Stimulated activated CD4-positive, alpha-beta T cell treated with anti-CD3 and anti-CD28 coated beads, Interleukin-15, amount 100 ng/mL, for 24 hours (primary cell): Measurements from ENCODE around the gene FAM184A.
"Not testable (repeated sequence)": the region's sequence is repeated elsewhere in the genome, so short reads cannot be mapped to it uniquely, and the experiment has no call there.

Experiments used
- DNase-seq: peaks from one replicate; pipeline ENCODE4 v3.0.0-alpha.2; 2020

The FAM184A gene, protein sequence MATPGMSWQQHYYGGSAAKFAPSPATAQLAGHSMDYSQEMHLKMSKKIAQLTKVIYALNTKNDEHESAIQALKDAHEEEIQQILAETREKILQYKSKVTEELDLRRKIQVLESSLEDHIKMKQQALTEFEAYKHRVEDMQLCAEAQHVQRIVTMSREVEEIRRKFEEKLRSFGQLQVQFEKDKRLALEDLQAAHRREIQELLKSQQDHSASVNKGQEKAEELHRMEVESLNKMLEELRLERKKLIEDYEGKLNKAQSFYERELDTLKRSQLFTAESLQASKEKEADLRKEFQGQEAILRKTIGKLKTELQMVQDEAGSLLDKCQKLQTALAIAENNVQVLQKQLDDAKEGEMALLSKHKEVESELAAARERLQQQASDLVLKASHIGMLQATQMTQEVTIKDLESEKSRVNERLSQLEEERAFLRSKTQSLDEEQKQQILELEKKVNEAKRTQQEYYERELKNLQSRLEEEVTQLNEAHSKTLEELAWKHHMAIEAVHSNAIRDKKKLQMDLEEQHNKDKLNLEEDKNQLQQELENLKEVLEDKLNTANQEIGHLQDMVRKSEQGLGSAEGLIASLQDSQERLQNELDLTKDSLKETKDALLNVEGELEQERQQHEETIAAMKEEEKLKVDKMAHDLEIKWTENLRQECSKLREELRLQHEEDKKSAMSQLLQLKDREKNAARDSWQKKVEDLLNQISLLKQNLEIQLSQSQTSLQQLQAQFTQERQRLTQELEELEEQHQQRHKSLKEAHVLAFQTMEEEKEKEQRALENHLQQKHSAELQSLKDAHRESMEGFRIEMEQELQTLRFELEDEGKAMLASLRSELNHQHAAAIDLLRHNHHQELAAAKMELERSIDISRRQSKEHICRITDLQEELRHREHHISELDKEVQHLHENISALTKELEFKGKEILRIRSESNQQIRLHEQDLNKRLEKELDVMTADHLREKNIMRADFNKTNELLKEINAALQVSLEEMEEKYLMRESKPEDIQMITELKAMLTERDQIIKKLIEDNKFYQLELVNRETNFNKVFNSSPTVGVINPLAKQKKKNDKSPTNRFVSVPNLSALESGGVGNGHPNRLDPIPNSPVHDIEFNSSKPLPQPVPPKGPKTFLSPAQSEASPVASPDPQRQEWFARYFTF

GRCh38 chr6:119078376-119079282 lies at the start of gene FAM184A:
FAM184A (minus strand) TSS chr6:119078664; CDS start chr6:119078299, 365 bp downstream.
- DNase-seq: peak; percentile 79

GRCh38 chr6:119127627-119128026 lies 49.2 kb upstream of the FAM184A start:
- no peak for DNase-seq

DNA sequence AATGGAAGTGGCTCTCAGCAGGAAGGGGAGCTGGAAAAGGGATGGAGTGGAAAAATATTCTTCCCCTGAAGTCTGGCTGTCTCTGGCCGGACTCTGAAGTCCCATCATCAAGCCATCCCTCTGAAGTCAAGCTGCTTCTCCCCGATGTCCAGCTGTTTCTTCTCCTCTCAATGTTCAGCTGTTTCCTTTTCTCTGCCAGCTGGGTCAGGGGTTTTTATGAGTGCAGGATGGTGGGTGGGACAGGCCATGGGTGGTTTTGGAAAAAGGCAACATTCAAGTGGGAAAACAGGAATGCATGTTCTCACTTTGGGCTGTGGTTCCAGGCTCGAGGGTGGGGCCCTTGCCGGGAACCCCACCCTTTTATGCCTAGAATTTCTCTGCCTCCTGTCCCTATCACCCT lies 48.4 kb upstream of the FAM184A start:
- DNase-seq: no peak

DNA sequence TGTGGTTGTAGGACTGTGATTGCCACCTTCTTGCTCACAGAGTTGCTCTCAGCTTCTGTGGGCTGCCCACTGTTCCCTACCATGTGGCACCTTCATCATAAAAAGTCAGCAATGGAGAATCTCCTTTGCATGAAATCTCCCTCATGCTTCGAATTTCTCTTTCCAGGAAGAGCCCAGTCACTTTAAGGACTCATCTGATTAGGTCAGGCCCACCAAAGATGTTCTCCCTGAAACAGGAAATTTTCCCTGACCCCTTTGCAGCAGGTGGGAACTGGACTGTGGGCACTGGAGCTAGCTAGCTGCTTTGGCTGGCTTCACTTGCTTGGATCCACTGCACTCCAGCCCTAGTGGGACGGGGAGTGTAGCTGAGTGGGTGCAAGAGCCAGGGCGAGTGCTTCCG lies 47.7 kb upstream of the FAM184A start:
- no peak for DNase-seq

DNA sequence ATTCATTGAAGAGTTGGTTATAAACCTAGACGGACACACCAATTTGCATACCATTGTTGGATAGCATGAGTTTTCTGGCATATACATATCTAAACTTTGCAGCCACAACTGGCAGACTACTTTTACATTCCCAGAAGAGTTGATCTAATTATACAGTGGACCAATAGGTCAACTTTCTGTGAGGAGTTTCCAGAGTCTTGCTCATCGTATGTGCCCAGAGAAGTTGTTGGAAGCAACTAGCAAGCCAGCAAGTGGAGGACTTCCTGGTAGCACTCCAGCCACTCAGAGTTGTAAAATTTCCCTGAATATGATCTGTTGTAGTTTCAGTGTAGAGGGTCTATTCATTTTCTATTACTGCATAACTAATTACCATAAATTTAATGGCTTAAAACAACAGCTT lies 47.1 kb upstream of the FAM184A start:
- DNase-seq: no peak

DNA sequence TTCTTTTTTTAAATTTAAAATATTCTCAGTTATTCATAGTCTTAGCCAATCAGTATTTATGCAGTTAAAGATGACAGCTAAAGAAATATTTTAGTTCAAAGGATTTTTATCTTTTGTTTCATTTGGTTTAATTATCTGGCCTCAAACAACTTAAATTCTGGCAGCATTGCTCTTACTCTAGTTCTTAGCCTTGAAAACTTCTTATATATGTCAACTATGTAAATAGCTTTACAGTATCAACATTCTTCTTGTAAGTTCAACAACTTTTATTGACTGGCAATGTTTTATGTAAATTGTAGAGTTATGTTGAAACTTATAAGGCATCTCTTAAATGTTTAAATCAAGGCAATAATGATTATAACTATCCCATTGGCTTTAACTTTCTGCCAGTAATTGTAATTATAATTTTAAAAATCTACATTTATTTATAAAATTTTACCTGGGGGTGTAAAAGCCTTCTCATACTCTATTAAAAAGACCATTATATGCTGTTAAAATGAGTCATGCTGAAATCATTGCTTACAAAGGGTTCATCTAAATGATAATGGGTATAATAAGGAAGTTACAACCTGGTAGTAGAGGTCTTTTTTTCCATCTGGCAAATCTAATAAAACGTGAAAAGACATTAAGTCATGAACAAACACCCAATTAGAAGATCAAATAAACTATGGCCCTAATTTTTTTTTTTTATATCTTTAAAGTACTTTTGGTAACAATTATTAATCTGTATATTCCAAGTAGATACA lies 45.8 kb upstream of the FAM184A start:
- no peak for DNase-seq

GRCh38 chr6:119122336-119122735 lies 43.9 kb upstream of the FAM184A start:
- DNase-seq: no peak

- DNase-seq: no peak
Observed at GRCh38 chr6:119121367-119121766, 42.9 kb upstream of the FAM184A start.

GRCh38 chr6:119119989-119120388 lies 41.5 kb upstream of the FAM184A start:
- no peak for DNase-seq

GRCh38 chr6:119119062-119119461 lies 40.6 kb upstream of the FAM184A start:
- not testable (repeated sequence) for DNase-seq

DNA sequence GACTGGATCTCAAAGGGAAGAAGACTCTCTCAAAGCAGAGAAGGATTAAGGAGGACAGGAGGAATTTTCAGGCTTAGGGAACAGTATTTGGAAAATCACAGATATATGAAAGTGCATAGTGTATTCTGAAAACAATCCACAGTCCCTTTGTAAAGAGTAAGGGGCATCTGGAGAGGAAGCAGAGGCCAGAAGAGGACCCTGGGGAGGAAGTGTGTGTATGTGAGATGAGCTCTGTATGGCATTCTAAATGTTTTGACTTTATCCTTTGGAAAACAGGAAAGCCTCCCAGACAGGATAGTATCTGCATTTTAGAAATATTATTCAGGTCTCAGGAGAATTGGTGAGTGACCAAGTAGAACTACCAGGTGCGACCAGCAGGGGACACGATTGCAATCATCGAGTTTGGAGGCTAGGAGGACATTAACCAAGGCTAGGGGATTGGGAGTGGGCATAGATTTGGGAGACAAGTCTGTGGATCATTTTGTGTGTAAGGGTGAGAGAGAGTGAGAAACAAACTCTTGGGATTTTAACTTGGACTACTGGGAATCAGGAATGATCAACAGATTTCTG lies 38.3 kb upstream of the FAM184A start:
- DNase-seq: peak; percentile 23

DNA sequence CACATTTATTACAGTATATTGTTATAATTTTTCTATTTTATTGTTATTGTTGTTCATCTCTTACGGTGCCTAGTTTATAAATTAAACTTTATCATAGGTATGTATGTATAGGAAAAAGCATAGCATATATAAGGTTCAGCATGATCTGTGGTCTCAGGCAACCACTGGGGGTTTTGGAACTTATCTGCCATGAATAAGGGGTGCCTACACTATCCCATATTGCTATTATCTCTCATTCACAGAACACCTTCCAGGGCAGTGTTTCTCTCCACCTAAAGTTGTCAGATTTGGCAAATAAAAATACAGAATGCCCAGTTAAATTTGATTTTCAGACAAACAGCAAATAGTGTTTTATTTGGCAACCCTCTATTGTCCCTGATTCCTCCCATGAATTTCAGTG lies 35.5 kb upstream of the FAM184A start:
- no peak for DNase-seq

- no peak for DNase-seq
Observed at GRCh38 chr6:119112812-119113530, 34.5 kb upstream of the FAM184A start.

- DNase-seq: peak; percentile 40
Observed at GRCh38 chr6:119110601-119111548, 32.4 kb upstream of the FAM184A start.

GRCh38 chr6:119109654-119110325 lies 31.3 kb upstream of the FAM184A start:
- DNase-seq: no peak

DNA sequence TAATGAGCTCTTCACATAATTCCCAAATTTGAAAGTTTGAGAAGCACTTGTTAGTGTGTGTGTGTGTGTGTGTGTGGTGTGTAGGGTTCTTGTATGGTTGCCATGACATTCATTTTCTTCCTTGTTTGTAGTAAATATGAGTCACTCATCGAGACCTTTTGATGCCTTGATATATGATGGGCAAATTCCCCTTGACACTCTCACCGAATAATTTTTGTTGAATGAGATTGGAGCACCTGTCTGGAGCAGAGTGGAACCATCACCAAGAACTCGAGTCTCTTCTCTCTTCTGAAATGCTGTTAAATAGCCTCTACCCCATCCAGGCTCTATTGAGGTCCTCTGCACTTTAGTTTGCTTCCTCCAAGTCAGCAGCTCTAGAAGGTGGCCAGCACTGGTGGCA lies 29.6 kb upstream of the FAM184A start:
- DNase-seq: no peak

GRCh38 chr6:119105282-119105681 lies 26.8 kb upstream of the FAM184A start:
- peak; percentile 22 for DNase-seq

- DNase-seq: no peak
Observed at GRCh38 chr6:119102901-119103300, 24.4 kb upstream of the FAM184A start.

DNA sequence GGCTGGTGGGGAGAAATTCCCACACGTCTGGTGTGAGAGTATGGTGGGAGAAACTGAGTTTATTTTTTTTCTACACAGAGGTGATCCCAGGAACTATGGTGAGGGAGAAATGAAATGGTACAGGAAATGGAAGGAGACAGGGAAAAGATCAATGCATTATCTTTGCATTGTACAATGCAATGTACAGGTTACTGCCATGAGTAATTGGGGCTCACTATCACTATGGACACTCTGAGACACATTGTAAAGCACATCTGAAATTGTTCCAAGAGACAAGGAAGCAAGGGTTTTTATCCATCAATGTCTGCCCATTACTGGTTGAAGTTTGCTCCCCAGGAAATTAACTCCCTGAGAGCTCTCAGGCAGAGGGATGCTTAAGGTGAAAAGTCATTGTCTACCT lies 21.7 kb upstream of the FAM184A start:
- DNase-seq: no peak
